Panc1 (cell line): ENCODE measurements around the gene IL17RE. TPM values are rescaled to one million over a fixed set of nuclear protein-coding genes. Genes with fewer than 3 reads are reported as not detected.

Source experiments
- ATAC-seq: fragments of 200-7000 bp; cut with Tn5 transposase; 2 replicates; pipeline ENCODE4 v1.9.1; 2020; ENCODE audit warnings: mild to moderate bottlenecking, moderate library complexity
- BruUV-seq: library from RNA; stranded (reverse); fragments of 400-500 nt; replicated peaks from 2 replicates; lab custom pipeline; 2021; lab: Mats Ljungman, UMichigan
- CTCF ChIA-PET: fragments of 300-600 bp; sonication (Branson Sonifier 250); formaldehyde crosslinking; loops from one replicate; lab custom pipeline; 2022; ENCODE audit warnings: antibody characterized with exemption; lab: Charles Lee
- POLR2A ChIA-PET: fragments of 300-600 bp; sonication (Branson Sonifier 250); formaldehyde crosslinking; loops from one replicate; lab custom pipeline; 2022; ENCODE audit warnings: antibody characterized with exemption; lab: Charles Lee
- DNase-seq: peaks from one replicate; pipeline ENCODE4 v3.0.0-alpha.2; 2010; ENCODE audit warnings: low read depth, low spot score
- H3K27ac ChIP-seq: 2 replicates; pipeline ENCODE4 v1.5.1; 2011; ENCODE audit warnings: mild to moderate bottlenecking, low read length, inconsistent platforms
- H3K27me3 ChIP-seq: fragments of 200-500 bp; sonication (Bioruptor generic); 2 replicates; pipeline ENCODE4 v1.6.0; 2014; ENCODE audit warnings: low read length, inconsistent platforms; ENCODE audit not compliant: control insufficient read depth, insufficient read depth
- H3K36me3 ChIP-seq: fragments of 200-500 bp; sonication (Bioruptor generic); 2 replicates; pipeline ENCODE4 v1.5.1; 2014; ENCODE audit warnings: inconsistent platforms, mild to moderate bottlenecking, low read length, moderate library complexity; ENCODE audit not compliant: control insufficient read depth, insufficient read depth
- H3K4me1 ChIP-seq: 2 replicates; pipeline ENCODE4 v1.5.1; 2011; ENCODE audit warnings: inconsistent platforms, mild to moderate bottlenecking, low read length, moderate library complexity; ENCODE audit not compliant: control insufficient read depth, insufficient read depth
- H3K4me3 ChIP-seq, 2 experiments: 2 replicates each; pipeline ENCODE4 v1.5.1; 2011 to 2012; ENCODE audit warnings: low read depth in 2 of 2, low read length in 2 of 2, mild to moderate bottlenecking in 2 of 2, inconsistent platforms in 1 of 2, moderate library complexity in 1 of 2
- H3K9me3 ChIP-seq: fragments of 200-500 bp; sonication (Bioruptor generic); 2 replicates; pipeline ENCODE4 v1.5.1; 2014; ENCODE audit warnings: low read depth, mild to moderate bottlenecking, inconsistent platforms, low read length, moderate library complexity; ENCODE audit not compliant: control insufficient read depth, insufficient read depth
- CTCF ChIP-seq: fragments of 450-650 bp; IDR thresholded peaks from 2 replicates; pipeline ENCODE4 v1.5.1; 2017; ENCODE audit warnings: mild to moderate bottlenecking
- POLR2AphosphoS5 ChIP-seq: IDR thresholded peaks from 2 replicates; pipeline ENCODE4 v1.6.1; 2012; ENCODE audit warnings: mild to moderate bottlenecking, low read depth, low read length, moderate library complexity
- REST ChIP-seq, 2 experiments: IDR thresholded peaks; 2 replicates each; pipeline ENCODE4 v1.6.1; 2011 to 2012; ENCODE audit warnings: low read depth in 2 of 2, control low read depth in 1 of 2, low read length in 1 of 2, mild to moderate bottlenecking in 1 of 2, moderate library complexity in 1 of 2; ENCODE audit not compliant: insufficient read depth in 1 of 2
- SIN3A ChIP-seq: IDR thresholded peaks from 2 replicates; pipeline ENCODE4 v1.6.1; 2012; ENCODE audit warnings: low read depth, mild to moderate bottlenecking, low read length, moderate library complexity, borderline replicate concordance; ENCODE audit not compliant: insufficient read depth
- TCF7L2 ChIP-seq: IDR thresholded peaks from 2 replicates; pipeline ENCODE4 v1.6.1; 2011; ENCODE audit warnings: mild to moderate bottlenecking, low read depth, low read length, inconsistent platforms
- in situ Hi-C: cut with HindIII; loops from 2 replicates; pipeline ENCODE4 v1.10.0; 2016; ENCODE audit warnings: low sequenced_read_pairs, low pct_unique_long_range_greater_than_20kb
- intact Hi-C: fragments of 100-400 bp; cut with micrococcal nuclease; formaldehyde crosslinking; loops from one replicate; pipeline ENCODE4 v1.10.0; 2022; ENCODE audit not compliant: unreplicated experiment
- total RNA-seq: library from RNA; stranded (reverse); gene quantifications from one replicate; pipeline ENCODE4 v1.2.1, GENCODE V29; 2021; ENCODE audit not compliant: unreplicated experiment

The IL17RE gene
- total RNA-seq, 1 experiment from 2014 or later, result 1.1 TPM

DNA sequence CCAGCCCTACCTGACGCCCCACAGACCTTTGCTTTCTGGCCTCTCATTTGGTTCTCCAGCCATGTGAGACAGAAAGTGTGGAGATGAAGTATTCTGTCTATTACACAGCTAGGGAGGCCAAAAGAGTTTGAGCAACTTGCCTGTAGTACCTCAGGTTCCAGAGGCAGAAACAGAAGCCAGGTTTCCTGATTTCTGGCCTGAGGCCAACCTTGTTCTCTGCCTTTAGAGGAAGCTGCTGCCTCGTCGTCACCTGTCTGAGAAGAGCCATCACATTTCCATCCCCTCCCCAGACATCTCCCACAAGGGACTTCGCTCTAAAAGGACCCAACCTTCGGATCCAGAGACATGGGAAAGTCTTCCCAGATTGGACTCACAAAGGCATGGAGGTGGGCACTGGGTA, 3.8 kb downstream of the IL17RE start:
- no peaks in the 10 kb centered on the region for H3K27me3 ChIP-seq
- H3K4me1 ChIP-seq, result 0 out of 2 replicates have a peak, but pooled peaks cover 2% of the 10 kb centered on the region
- in situ Hi-C loops, result no loop called here
- intact Hi-C loops, result no loop called here
- ChIA-PET POLR2A (no interaction called here), CTCF (no interaction called here)
- no peaks in the 10 kb centered on the region for H3K36me3 ChIP-seq
- ATAC-seq (no peak), DNase-seq (no peak)
- H3K27ac ChIP-seq, result no peak overlapping the region
- H3K9me3 ChIP-seq, result no peaks in the 10 kb centered on the region
- TF ChIP-seq POLR2AphosphoS5 (no peak), CTCF (no peak), REST (IDR thresholded peaks at IDR 0.05; ENCODE audit: insufficient read depth in 1 of 2, low read depth in 2 of 2, low read length in 1 of 2) (no peak), SIN3A (no peak), TCF7L2 (no peak)
- no TSS peak for BruUV-seq
- no peak overlapping the region for H3K4me3 ChIP-seq

- no peaks in the 10 kb centered on the region for H3K9me3 ChIP-seq
- intact Hi-C loops (no loop called here), in situ Hi-C loops (no loop called here)
- no peaks in the 10 kb centered on the region for H3K36me3 ChIP-seq
- ATAC-seq, result no peak
- H3K4me1 ChIP-seq, result 0 out of 2 replicates have a peak, but pooled peaks cover under 1% of the 10 kb centered on the region
- no TSS peak for BruUV-seq
- no peak overlapping the region for H3K27ac ChIP-seq
- CTCF ChIA-PET, result no interaction called here
- POLR2A ChIA-PET, result no interaction called here
- no peak for DNase-seq
- no peaks in the 10 kb centered on the region for H3K27me3 ChIP-seq
- no peak for TF ChIP-seq SIN3A
- TF ChIP-seq CTCF, result no peak
- H3K4me3 ChIP-seq, result no peak overlapping the region
These were observed 5.6 kb downstream of the IL17RE start for GRCh38 chr3:9908286-9908685.
